NT2/D1 (cell line): ENCODE measurements around the gene FGD5.

Experiments
- SUZ12 ChIP-seq: IDR thresholded peaks from 2 replicates; pipeline ENCODE4 v1.6.1; 2011; ENCODE audit not compliant: insufficient read length, insufficient read depth; ENCODE audit errors: extremely low read depth
- YY1 ChIP-seq: IDR thresholded peaks from 2 replicates; pipeline ENCODE4 v1.6.1; 2011; ENCODE audit not compliant: insufficient read length, insufficient read depth
- ZNF274 ChIP-seq: IDR thresholded peaks from 2 replicates; pipeline ENCODE4 v1.6.1; 2011; ENCODE audit warnings: mild to moderate bottlenecking, low read depth, low read length

- no peak for TF ChIP-seq ZNF274
- TF ChIP-seq SUZ12, result no peak
- no peak for TF ChIP-seq YY1
Observed at GRCh38 chr3:14883226-14883625, 64.5 kb downstream of the FGD5 start.
